HepG2 (cell line): ENCODE data around the gene CEACAM8. TPM values are rescaled to one million over a fixed set of nuclear protein-coding genes. Genes with fewer than 3 reads are reported as not detected.

ENCODE experiments used
- ATAC-seq: fragments of 200-7000 bp; cut with Tn5 transposase; 3 replicates; pipeline ENCODE4 v1.9.1; 2020; ENCODE audit warnings: mild to moderate bottlenecking, moderate library complexity
- BruUV-seq: library from RNA; stranded (reverse); fragments of 400-500 nt; replicated peaks from 2 replicates; lab custom pipeline; 2021; lab: Mats Ljungman, UMichigan
- CTCF ChIA-PET: fragments of 300-600 bp; formaldehyde crosslinking; extraction: SDS; loops from one replicate; lab custom pipeline; 2021; ENCODE audit warnings: low total read pairs, inconsistent platforms, low intra/inter-chr PET ratio; lab: Yijun Ruan, JAX
- POLR2A ChIA-PET: fragments of 350-600 bp; sonication (Branson Sonifier 250); formaldehyde crosslinking; loops from one replicate; lab custom pipeline; 2020; ENCODE audit warnings: antibody characterized with exemption, inconsistent platforms; lab: Yijun Ruan, JAX
- DNase-seq: peaks from one replicate; pipeline ENCODE4 v3.0.0-alpha.2; 2015; ENCODE audit warnings: low spot score
- FAIRE-seq: peaks from 3 replicates; lab custom pipeline; 2011; peaks lifted over from hg19 to GRCh38; lab: Jason Lieb, UNC
- H2AFZ ChIP-seq: one replicate; pipeline ENCODE4 v1.6.1; 2011; ENCODE audit warnings: low read length, inconsistent platforms
- H3K27ac ChIP-seq: fragments of 300-600 bp; 3 replicates; pipeline ENCODE4 v1.8.0; 2011; ENCODE audit warnings: mixed run types, mild to moderate bottlenecking, mixed read lengths, low read length, inconsistent platforms; ENCODE audit not compliant: insufficient read depth; ENCODE audit errors: extremely low read length
- H3K27me3 ChIP-seq, 2 experiments: fragments of 200-600 bp in 1 of 2; 2 replicates in 1 of 2; 3 replicates in 1 of 2; pipeline versions ENCODE4 v1.6.0 to v1.8.0; 2011; ENCODE audit warnings: low read length in 2 of 2, mild to moderate bottlenecking in 2 of 2, moderate library complexity in 2 of 2, inconsistent platforms in 1 of 2; ENCODE audit not compliant: insufficient read depth in 2 of 2, control insufficient read depth in 1 of 2
- H3K36me3 ChIP-seq, 2 experiments: fragments of 200-600 bp in 1 of 2; replicated peaks in 1 of 2; 2 replicates in 1 of 2; 3 replicates in 1 of 2; pipeline versions ENCODE4 v1.5.1 to v1.8.0; 2011; ENCODE audit warnings: low read length in 2 of 2, inconsistent platforms in 1 of 2; ENCODE audit not compliant: insufficient read depth in 2 of 2, control insufficient read depth in 1 of 2
- H3K4me1 ChIP-seq: 2 replicates; pipeline ENCODE4 v1.5.1; 2012; ENCODE audit warnings: low read length, inconsistent platforms; ENCODE audit not compliant: insufficient read depth
- H3K4me2 ChIP-seq: 2 replicates; pipeline ENCODE4 v1.6.0; 2011; ENCODE audit warnings: low read depth, low read length, inconsistent platforms
- H3K4me3 ChIP-seq, 3 experiments: fragments of 200-600 bp in 1 of 3; sonication (generic), shearing (Covaris generic) in 1 of 3; replicated peaks in 1 of 3; 2 replicates each; pipeline ENCODE4 v1.5.1; 2011 to 2016; ENCODE audit warnings: low read length in 3 of 3, inconsistent platforms in 2 of 3, low read depth in 2 of 3, mild to moderate bottlenecking in 2 of 3, control low read depth in 1 of 3, mixed read lengths in 1 of 3; ENCODE audit not compliant: insufficient read depth in 1 of 3
- H3K79me2 ChIP-seq: one replicate; pipeline ENCODE4 v1.6.1; 2011; ENCODE audit warnings: low read length, inconsistent platforms; ENCODE audit not compliant: insufficient read depth
- H3K9ac ChIP-seq: 2 replicates; pipeline ENCODE4 v1.6.0; 2011; ENCODE audit warnings: mild to moderate bottlenecking, low read depth, low read length, inconsistent platforms; ENCODE audit not compliant: insufficient read depth
- H3K9me3 ChIP-seq: 2 replicates; pipeline ENCODE4 v1.5.1; 2012; ENCODE audit warnings: mild to moderate bottlenecking, low read length
- H4K20me1 ChIP-seq: 2 replicates; pipeline ENCODE4 v1.6.0; 2011; ENCODE audit warnings: inconsistent platforms, mild to moderate bottlenecking, low read length, moderate library complexity; ENCODE audit not compliant: insufficient read depth
- ATF6 ChIP-seq: sonication (generic); formaldehyde crosslinking; conservative IDR thresholded peaks from 2 replicates; pipeline ENCODE4 v1.4.0; 2020; ENCODE audit warnings: missing genetic modification reagents
- FOXC1 ChIP-seq: sonication (generic); formaldehyde crosslinking; IDR thresholded peaks from 2 replicates; pipeline ENCODE4 v1.8.0; 2022; ENCODE audit warnings: mild to moderate bottlenecking, missing genetic modification reagents, borderline replicate concordance
- NFKB2 ChIP-seq: sonication (generic); formaldehyde crosslinking; IDR thresholded peaks from 2 replicates; pipeline ENCODE4 v1.4.0; 2020; ENCODE audit warnings: missing genetic modification reagents, borderline replicate concordance
- NR2F6 ChIP-seq, 2 experiments: IDR thresholded peaks; 2 replicates each; pipeline ENCODE4 v1.6.1; 2016; ENCODE audit warnings: antibody characterized with exemption in 1 of 2, mild to moderate bottlenecking in 1 of 2
- PAF1 ChIP-seq: IDR thresholded peaks from 2 replicates; pipeline ENCODE4 v1.6.1; 2016; ENCODE audit warnings: missing genetic modification reagents, missing compliant biosample characterization
- RFX1 ChIP-seq: fragments of 450-650 bp; IDR thresholded peaks from 2 replicates; pipeline ENCODE4 v1.6.1; 2017
- SOX6 ChIP-seq, 2 experiments: fragments of 450-650 bp in 1 of 2; sonication (generic) in 1 of 2; formaldehyde crosslinking in 1 of 2; IDR thresholded peaks; 2 replicates each; pipeline versions ENCODE4 v1.4.0 to v1.6.1; 2017 to 2020; ENCODE audit warnings: antibody characterized with exemption in 1 of 2, mild to moderate bottlenecking in 1 of 2, missing genetic modification reagents in 1 of 2
- SRSF4 ChIP-seq: fragments of 200-400 bp; formaldehyde crosslinking; IDR thresholded peaks from one replicate; pipeline ENCODE4 v1.6.1; 2018; ENCODE audit warnings: mild to moderate bottlenecking, low read depth, low read length, moderate library complexity; ENCODE audit not compliant: poor library complexity, severe bottlenecking
- TEAD3 ChIP-seq: optimal IDR thresholded peaks from 2 replicates; pipeline ENCODE3; 2016; ENCODE audit warnings: borderline replicate concordance
- TRIM22 ChIP-seq: fragments of 450-650 bp; IDR thresholded peaks from 2 replicates; pipeline ENCODE4 v1.6.1; 2017
- ZMYM3 ChIP-seq: sonication (generic); formaldehyde crosslinking; IDR thresholded peaks from 2 replicates; pipeline ENCODE4 v1.5.1; 2020; ENCODE audit warnings: mild to moderate bottlenecking, missing genetic modification reagents
- ZNF281 ChIP-seq: sonication (generic); formaldehyde crosslinking; IDR thresholded peaks from 2 replicates; pipeline ENCODE4 v1.4.0; 2020; ENCODE audit warnings: missing genetic modification reagents, borderline replicate concordance
- ZNF343 ChIP-seq: sonication (generic); formaldehyde crosslinking; IDR thresholded peaks from 2 replicates; pipeline ENCODE4 v1.4.0; 2020; ENCODE audit warnings: mild to moderate bottlenecking, missing genetic modification reagents
- ZNF570 ChIP-seq: sonication (generic); formaldehyde crosslinking; IDR thresholded peaks from 2 replicates; pipeline ENCODE4 v1.4.0; 2020; ENCODE audit warnings: mild to moderate bottlenecking, missing genetic modification reagents, borderline replicate concordance
- ZNF674 ChIP-seq: sonication (generic); formaldehyde crosslinking; IDR thresholded peaks from 2 replicates; pipeline ENCODE4 v1.5.0; 2020; ENCODE audit warnings: low read depth, mild to moderate bottlenecking, missing genetic modification reagents
- ZNF713 ChIP-seq: sonication (generic); formaldehyde crosslinking; IDR thresholded peaks from 2 replicates; pipeline ENCODE4 v1.4.0; 2020; ENCODE audit warnings: mild to moderate bottlenecking, missing genetic modification reagents
- ZSCAN12 ChIP-seq: sonication (generic); formaldehyde crosslinking; IDR thresholded peaks from 2 replicates; pipeline ENCODE4 v1.9.0; 2021; ENCODE audit warnings: mild to moderate bottlenecking, missing genetic modification reagents
- WGBS: methylation state at CpG from one replicate; pipeline ENCODE4 v1.1.6; 2017; ENCODE audit warnings: low lambda C conversion rate; 5-methylcytosine and 5-hydroxymethylcytosine counted together
- in situ Hi-C: cut with HindIII; loops from 2 replicates; pipeline ENCODE4 v1.10.0; 2017; ENCODE audit warnings: low pct_unique_long_range_greater_than_20kb; ENCODE audit not compliant: extremely low pct_ligation_motif_present
- intact Hi-C: fragments of 100-400 bp; cut with micrococcal nuclease; formaldehyde crosslinking; loops from one replicate; pipeline ENCODE4 v1.10.0; 2022; ENCODE audit not compliant: unreplicated experiment
- polyA plus RNA-seq, 8 experiments: library from polyadenylated mRNA; depleted of rRNA in 3 of 8; stranded (reverse) in 7 of 8; unstranded in 1 of 8; fragments of >200 nt; fragmentation: Illumina TruSeq in 4 of 8; extraction: Trizol in 4 of 8; gene quantifications; 2 replicates each; pipeline versions ENCODE4 v1.2.1 to v1.2.3, GENCODE V29; 2011 to 2016; ENCODE audit warnings: low read depth in 4 of 8, missing spikeins in 1 of 8, mixed read lengths in 1 of 8; ENCODE audit not compliant: insufficient read depth in 1 of 8
- total RNA-seq, 5 experiments: library from RNA; depleted of rRNA; stranded (reverse); fragments of >200 nt; fragmentation: Illumina TruSeq; extraction: Trizol; gene quantifications; 2 replicates each; pipeline ENCODE4 v1.2.3, GENCODE V29; 2016; ENCODE audit warnings: low read depth in 1 of 5

The CEACAM8 gene
- total and polyA plus RNA-seq, 2 of the 13 experiments (the other 11 are each of a cell fraction or from before 2014, with no cell fraction given) = not detected

GRCh38 chr19:42540071-42540553, 54.6 kb downstream of the CEACAM8 start (continued):
- TF ChIP-seq ZNF281 (CRISPR knock-in tag) (peak; percentile 82), ZSCAN12 (CRISPR knock-in tag) (no peak), NR2F6 (IDR thresholded peaks at IDR 0.05) (no peak), NR2F6 (CRISPR knock-in tag; IDR thresholded peaks at IDR 0.05) (no peak), ZNF570 (no peak), PAF1 (CRISPR knock-in tag) (no peak), FOXC1 (CRISPR knock-in tag) (no peak), ZNF713 (CRISPR knock-in tag) (no peak), RFX1 (peak; percentile 10; the same call in 1 of the 2 replicates), SRSF4 (no peak)

- no peaks in the 10 kb centered on the region for H3K36me3 ChIP-seq
- in situ Hi-C loops = no loop called here
- DNase-seq (no peak), FAIRE-seq (no peak), ATAC-seq (peak; percentile 61)
- no peak overlapping the region for H2AFZ ChIP-seq
- POLR2A ChIA-PET = interaction anchor here (0.7 to 3.0 kb wide), 3 partner anchors 10 to 89 kb away, joined by 3 to 17 read pairs (median 4); partner anchors contain the start of gene CEACAM1
- CTCF ChIA-PET = interaction anchor here (1.0 to 1.3 kb wide), 2 partner anchors 10 to 101 kb away, joined by 3 to 4 read pairs; no protein-coding TSS in a partner anchor
- 26% methylated on average over 7 of the region's 7 CpGs for WGBS
- intact Hi-C loops = no loop called here
- H3K9ac ChIP-seq = no peak overlapping the region
- no TSS peak for BruUV-seq
- no peaks in the 10 kb centered on the region for H4K20me1 ChIP-seq
- H3K27me3 ChIP-seq = no peaks in the 10 kb centered on the region
- H3K9me3 ChIP-seq = no peaks in the 10 kb centered on the region
- no peaks in the 10 kb centered on the region for H3K79me2 ChIP-seq
- H3K4me1 ChIP-seq = peaks cover 59% of the 10 kb centered on the region
- H3K4me2 ChIP-seq = peak overlapping the region; percentile 45
- H3K4me3 ChIP-seq = peak overlapping the region in 1 of 3 experiments; percentile 24; a peak in 1 of 6 replicates
- H3K27ac ChIP-seq = no peak overlapping the region
- TF ChIP-seq NFKB2 (CRISPR knock-in tag) (no peak), ZMYM3 (CRISPR knock-in tag) (peak; percentile 52), ATF6 (CRISPR knock-in tag) (no peak), ZNF343 (CRISPR knock-in tag) (no peak), TRIM22 (no peak), ZNF674 (CRISPR knock-in tag) (no peak), TEAD3 (CRISPR knock-in tag) (peak; percentile 17), SOX6 (IDR thresholded peaks at IDR 0.05) (no peak), SOX6 (CRISPR knock-in tag; IDR thresholded peaks at IDR 0.05) (peak; percentile 59)
Observed at GRCh38 chr19:42538841-42539709, 55.6 kb downstream of the CEACAM8 start.
